Gastroesophageal sphincter (tissue), 3 donors: ENCODE measurements around the gene SVOPL.

Experiments used
- CTCF ChIP-seq, 4 experiments: fragments of 200-600 bp in 2 of 4; fragments of 450-650 bp in 2 of 4; sonication (generic) in 1 of 4; IDR thresholded peaks; one replicate each; pipeline ENCODE4 v1.5.1; 2017 to 2019; ENCODE audit warnings: antibody characterized with exemption in 4 of 4, mild to moderate bottlenecking in 2 of 4, moderate library complexity in 2 of 4
- EP300 ChIP-seq: sonication (generic); formaldehyde crosslinking; IDR thresholded peaks from one replicate; pipeline ENCODE4 v1.6.1; 2017; ENCODE audit warnings: antibody characterized with exemption, mild to moderate bottlenecking
- POLR2A ChIP-seq, 2 donors: fragments of 450-650 bp; IDR thresholded peaks; one replicate each; pipeline ENCODE4 v1.6.1; 2017; ENCODE audit warnings: antibody characterized with exemption in 2 of 2, mild to moderate bottlenecking in 2 of 2, moderate library complexity in 1 of 2

GRCh38 chr7:138657854-138658386, 43.2 kb downstream of the SVOPL start:
- TF ChIP-seq CTCF (IDR thresholded peaks at IDR 0.05) (no peak), POLR2A (IDR thresholded peaks at IDR 0.05) (no peak), EP300 (no peak)
